Omental fat pad (tissue), 4 donors: ENCODE results near the gene ZSCAN5A. TPM values are rescaled to one million over a fixed set of nuclear protein-coding genes. Genes with fewer than 3 reads are reported as not detected.
"Not testable (repeated sequence)": the region's sequence is repeated elsewhere in the genome, so short reads cannot be mapped to it uniquely, and the experiment has no call there.

ENCODE experiments used
- ATAC-seq: fragments of 150-250 bp; one replicate; pipeline ENCODE4 v1.9.1; 2016; ENCODE audit warnings: mild to moderate bottlenecking, moderate library complexity; ENCODE audit not compliant: low FRiP score
- DNase-seq: peaks from one replicate; pipeline ENCODE4 v3.0.0-alpha.2; 2019; ENCODE audit warnings: low spot score
- total RNA-seq, 4 donors: library from RNA; depleted of rRNA; stranded (reverse); fragments of >200 nt; gene quantifications; one replicate each; pipeline ENCODE4 v1.1.0, GENCODE V29; 2016
- TF ChIP-seq, protein P1 (sequence below), 3 donors: fragments of 450-650 bp; IDR thresholded peaks; one replicate each; pipeline ENCODE4 v1.5.1; 2016 to 2017; ENCODE audit warnings: antibody characterized with exemption in 3 of 3, mild to moderate bottlenecking in 3 of 3, moderate library complexity in 2 of 3

The ZSCAN5A gene
- total RNA-seq, 4 donors from 2014 or later = 5.9 to 10.3 (median 8.2) TPM

DNA sequence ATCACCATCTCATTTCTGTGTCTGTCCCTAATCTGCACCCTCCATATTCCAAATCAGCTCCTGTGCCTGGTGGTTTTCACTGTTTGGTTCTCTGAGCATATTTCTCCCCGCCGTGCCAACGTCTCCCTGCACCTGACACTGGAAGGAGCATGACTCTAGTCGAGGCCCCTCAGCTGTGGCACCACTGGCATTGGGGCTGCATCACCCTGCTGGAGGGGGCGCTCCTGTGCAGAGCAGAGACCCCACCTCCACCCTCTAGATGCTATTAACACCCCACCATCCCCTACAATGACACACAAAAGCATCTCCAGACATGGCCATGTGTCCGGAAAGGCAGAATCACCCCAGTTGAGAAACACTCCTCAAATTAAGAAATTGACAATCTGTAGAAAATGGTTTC is 91.7 kb downstream of the ZSCAN5A start:
- no peak for ATAC-seq
- no peak for DNase-seq
- TF ChIP-seq, protein P1, sequence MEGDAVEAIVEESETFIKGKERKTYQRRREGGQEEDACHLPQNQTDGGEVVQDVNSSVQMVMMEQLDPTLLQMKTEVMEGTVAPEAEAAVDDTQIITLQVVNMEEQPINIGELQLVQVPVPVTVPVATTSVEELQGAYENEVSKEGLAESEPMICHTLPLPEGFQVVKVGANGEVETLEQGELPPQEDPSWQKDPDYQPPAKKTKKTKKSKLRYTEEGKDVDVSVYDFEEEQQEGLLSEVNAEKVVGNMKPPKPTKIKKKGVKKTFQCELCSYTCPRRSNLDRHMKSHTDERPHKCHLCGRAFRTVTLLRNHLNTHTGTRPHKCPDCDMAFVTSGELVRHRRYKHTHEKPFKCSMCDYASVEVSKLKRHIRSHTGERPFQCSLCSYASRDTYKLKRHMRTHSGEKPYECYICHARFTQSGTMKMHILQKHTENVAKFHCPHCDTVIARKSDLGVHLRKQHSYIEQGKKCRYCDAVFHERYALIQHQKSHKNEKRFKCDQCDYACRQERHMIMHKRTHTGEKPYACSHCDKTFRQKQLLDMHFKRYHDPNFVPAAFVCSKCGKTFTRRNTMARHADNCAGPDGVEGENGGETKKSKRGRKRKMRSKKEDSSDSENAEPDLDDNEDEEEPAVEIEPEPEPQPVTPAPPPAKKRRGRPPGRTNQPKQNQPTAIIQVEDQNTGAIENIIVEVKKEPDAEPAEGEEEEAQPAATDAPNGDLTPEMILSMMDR (IDR thresholded peaks at IDR 0.05) = no peak

DNA sequence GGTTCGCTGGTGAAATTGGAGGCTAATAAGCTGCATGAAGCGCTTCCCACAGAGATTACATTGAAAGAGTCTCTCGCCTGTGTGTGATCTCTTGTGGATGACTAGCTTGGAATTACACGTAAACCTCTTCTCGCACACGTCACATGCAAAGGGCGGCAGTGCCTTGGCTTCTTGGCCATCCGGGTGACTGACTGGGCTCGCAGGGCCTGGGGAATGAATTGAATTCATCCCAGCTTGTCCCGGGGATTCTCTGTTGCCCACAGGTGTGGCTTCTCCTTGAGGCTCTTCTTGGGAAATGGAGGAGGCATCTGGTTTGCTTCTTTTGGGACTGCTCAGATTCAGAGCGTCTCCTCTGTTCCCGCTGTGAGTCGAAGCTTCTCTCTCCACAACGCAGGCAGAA is 92.8 kb downstream of the ZSCAN5A start:
- TF ChIP-seq, protein P1 (IDR thresholded peaks at IDR 0.05) = no peak
- DNase-seq = no peak
- no peak for ATAC-seq

DNA sequence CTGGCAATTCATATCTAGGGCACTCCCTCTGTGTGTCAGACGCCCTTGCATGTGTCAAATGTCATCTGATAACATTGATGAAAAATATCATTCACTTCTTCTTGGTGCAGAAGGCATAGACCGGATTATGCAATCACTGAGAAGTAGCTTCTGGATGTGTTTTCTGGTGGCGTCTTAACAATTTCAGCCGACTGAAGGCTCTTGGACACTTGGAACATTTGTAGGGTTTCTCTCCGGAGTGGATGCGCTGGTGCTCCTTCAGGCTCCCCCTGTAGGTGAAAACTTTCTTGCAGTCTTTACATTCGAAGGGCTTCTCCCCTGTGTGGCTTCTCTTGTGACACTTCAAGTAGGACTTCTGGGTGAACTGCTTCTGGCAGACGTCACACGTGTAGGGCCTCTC is 93.2 kb downstream of the ZSCAN5A start:
- not testable (repeated sequence) for DNase-seq, ATAC-seq

DNA sequence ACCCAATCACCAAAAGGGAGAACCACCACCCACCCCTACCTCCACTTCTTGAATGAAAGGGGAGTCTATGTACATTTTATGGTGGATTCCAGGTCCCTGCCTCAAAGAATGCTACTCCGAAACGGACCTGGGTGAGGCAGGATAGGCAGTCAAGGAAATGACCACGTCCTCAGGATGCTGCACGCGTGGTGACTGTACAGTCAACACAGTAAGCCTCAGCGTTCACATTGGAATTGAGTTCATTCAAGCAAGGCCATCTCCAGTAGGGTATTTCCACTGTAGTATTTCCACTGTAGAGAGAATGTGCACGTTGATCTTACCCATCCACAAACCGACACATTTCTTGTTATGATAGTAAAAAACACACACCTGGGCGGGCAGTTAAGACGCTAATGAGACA is 95.7 kb downstream of the ZSCAN5A start:
- ATAC-seq (no peak), DNase-seq (no peak)
- TF ChIP-seq, protein P1 (IDR thresholded peaks at IDR 0.05) = no peak

DNA sequence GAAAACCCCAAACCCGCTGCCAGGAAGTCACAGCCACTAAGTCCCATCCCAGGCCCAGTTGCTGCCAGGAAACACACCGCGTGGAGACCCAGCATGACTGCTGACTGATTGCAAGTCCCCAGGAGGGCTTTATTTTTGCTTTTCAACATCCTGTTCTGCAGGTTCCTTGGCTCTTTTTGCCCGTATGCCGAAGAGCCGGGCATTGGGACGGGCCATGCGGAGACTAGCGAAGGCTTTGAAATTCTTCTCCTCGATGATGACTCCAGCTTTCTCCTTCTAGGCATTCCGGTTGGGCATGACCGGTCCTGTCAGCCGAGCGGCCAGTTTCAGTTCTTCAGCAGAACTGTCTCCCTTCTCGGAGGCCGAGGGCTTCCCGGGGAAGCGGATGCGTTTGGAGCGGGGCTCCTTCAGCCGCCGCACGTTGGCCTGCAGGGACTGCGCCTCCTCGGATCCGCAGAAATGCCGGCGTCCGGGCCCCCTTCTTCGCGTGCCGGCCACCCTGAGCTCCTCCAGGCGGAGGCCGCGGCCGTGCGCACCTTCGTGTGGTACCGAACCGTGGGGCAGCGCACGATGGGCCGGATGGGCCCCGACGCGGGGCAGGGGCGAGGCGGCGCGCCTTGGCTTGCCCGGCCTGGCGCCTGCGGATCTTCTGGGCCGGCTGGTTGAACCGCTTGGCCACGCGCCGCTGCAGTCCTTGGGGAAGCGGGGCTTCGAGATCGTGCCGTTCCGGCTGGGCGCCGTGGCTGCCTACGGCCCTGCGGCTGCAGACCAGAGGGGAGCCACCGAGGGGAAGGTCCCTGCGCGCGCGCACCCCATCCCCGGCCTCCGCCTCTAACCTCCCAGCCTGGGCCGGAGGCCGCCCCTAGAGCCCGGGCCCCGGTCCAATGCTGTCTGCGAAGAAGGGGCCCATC is 97.3 kb downstream of the ZSCAN5A start:
- no peak for ATAC-seq
- DNase-seq = no peak
- TF ChIP-seq, protein P1 (IDR thresholded peaks at IDR 0.05) = no peak

DNA sequence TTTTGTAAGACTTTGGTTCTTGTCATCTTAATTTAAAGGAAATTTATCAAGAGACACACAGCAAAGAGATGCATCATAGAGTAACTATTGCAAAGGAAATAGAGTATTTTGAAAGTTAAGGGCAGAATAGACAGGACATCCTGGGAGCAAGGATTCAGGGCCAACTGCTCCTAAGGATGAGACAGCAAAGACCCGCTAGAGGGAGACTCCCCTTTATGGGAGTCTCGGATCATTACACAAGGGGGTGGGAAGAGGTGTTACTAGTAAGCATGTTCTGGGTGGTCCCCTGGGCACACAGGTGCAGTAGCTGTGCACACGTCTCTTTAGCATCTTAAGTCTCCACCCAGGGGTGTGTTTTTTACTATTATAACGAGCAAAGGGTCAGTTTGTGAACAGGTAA is 102.9 kb downstream of the ZSCAN5A start:
- no peak for ATAC-seq
- DNase-seq = no peak
- TF ChIP-seq, protein P1 (IDR thresholded peaks at IDR 0.05) = no peak

DNA sequence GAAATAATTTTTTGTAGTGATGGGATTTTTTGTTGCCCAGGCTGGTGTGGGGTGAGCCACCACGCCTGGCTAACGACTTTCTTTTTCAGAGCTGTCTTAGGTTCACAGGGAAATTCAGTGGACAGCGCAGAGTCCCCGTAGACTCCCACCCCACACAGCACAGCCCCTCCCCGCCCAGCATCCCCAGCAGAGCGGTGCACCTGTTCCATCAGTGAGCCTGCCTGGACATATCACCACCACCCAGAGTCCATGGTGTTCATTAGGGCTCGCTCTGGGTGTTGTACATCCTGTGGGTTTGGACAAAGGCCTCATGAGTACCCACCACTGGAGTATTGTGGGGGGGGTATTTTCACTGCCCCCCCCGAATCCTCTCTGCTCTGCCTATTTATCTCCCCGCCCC is 104.6 kb downstream of the ZSCAN5A start:
- DNase-seq, ATAC-seq: not testable (repeated sequence)

DNA sequence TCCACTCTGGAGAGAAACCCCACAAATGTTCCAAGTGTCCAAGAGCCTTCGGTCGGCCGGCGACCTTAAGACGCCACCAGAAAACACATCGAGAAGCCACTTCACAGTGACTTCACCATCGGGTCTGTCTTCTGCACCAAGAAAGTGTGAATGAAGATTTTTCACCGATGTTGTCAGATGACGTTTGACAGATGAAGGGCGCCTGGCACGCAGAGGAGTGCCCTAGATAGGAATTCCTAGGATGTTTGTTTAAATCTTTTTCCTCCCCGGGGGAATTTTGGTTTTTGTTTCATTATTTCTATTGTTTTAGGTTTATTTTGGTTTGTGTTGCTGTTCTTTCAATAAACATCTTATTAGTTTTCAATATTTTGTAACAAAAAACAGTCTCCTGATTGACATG is 105.5 kb downstream of the ZSCAN5A start:
- TF ChIP-seq, protein P1 (IDR thresholded peaks at IDR 0.05) = no peak
- no peak for DNase-seq

DNA sequence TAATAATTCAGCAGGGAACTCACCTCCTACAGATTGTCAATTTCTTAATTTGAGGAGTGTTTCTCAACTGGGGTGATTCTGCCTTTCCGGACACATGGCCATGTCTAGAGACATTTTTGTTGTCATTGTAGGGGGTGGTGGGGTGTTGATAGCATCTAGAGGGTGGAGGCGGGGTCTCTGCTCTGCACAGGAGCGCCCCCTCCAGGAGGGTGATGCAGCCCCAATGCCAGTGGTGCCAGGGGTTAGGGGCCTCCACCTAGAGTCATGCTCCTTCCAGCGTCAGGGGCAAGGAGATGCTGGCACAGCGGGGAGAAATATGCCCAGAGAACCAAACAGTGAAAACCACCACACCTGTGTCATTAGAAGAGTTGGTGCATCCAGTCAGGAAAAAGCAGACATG is 107.1 kb downstream of the ZSCAN5A start:
- not testable (repeated sequence) for DNase-seq, ATAC-seq

More for the DNA sequence above, 105.5 kb downstream of the ZSCAN5A start:
- no peak for ATAC-seq
